GM18909 (cell line): ENCODE data around the gene CDH4.

Source experiments
- ATAC-seq: cut with Tn5 transposase; IDR thresholded peaks from one replicate; pipeline ENCODE4 v1.9.1; 2021; ENCODE audit warnings: mild to moderate bottlenecking; ENCODE audit not compliant: unreplicated experiment, poor library complexity

CDH4 gene

GRCh38 chr20:61299104-61299503 is 47.0 kb downstream of the CDH4 start:
- no peak for ATAC-seq

GRCh38 chr20:61299618-61300017 is 47.6 kb downstream of the CDH4 start:
- no peak for ATAC-seq

- no peak for ATAC-seq
These were observed 48.2 kb downstream of the CDH4 start for GRCh38 chr20:61300293-61300692.

- ATAC-seq, result no peak
These were observed 48.6 kb downstream of the CDH4 start for GRCh38 chr20:61300709-61301108.

DNA sequence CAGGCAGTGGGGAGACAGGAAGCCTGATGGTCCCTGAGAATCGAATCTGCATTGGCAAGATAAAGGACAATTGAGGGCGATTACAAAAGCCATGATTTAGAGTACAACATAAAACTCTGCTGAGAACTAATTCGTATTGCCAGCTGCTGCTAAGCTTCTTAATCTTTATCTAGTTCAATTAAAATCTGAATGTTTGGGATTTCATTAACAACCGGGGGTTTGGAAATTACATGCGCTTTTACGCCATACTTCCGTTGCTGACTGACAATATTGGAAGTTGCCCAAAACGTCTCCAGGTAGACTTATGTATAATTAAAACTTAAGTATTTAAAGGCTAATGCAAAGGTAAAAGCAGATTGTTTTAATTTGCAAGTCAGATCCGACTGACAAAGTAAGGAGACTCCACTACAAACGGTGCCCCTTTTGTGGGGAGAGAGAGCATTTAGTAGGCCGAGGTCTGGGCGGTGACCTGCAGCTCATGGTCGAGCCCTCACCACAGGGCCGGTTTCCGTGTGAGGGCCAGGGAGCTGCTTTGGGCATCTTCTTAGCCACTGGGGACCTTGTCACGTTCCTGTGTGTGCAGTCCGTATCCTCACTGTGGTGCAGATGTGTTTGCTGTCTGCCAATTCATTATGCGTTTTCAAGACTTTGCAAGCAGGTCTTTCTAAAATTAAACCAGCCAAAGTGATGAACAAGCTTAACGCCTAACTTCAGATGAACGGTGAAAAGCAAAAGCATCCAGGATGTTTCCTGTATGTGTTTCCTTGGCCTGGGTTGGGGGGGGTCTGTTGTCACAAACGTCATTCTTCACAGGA is 49.9 kb downstream of the CDH4 start:
- ATAC-seq, result no peak

DNA sequence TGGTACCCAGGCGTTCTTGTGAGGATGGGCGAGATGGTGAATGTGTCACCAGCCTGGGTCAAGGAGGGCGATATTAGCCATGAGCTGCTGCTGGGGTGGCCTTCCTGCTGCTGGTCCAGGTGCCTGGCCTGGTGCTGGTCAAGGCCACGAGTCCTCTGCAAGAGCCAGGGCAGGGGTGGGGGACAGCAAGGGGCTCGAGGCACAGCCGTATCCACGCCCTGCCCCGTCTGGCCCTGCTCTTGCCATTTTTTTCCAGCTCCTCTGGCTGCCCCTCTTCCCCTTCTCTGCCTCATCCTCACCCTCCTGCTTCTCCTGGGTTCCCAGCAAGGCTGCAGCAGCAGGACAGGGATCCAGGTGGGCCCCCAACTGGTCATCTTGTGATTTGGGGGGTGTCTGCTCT is 51.2 kb downstream of the CDH4 start:
- no peak for ATAC-seq

GRCh38 chr20:61303675-61304074 is 51.6 kb downstream of the CDH4 start:
- ATAC-seq, result no peak

DNA sequence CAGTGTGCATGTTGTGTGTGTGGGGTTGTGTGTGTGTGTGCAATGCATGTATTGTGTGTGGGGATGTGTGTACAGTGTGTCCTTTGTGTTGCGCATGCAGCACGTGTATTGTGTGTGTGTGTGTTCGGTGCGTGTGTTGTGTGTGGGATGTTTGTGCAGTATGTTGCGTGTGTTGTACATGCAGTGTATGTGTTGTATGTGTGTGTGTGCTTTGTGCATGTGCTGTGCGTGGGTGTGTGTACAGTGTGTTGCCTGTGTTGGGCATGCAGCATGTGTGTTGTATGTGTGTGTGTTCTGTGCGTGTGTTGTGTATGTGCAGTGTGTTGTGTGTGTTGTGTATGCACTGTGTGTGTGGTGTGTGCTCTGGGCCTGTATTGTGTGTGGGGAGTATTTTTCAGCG is 52.7 kb downstream of the CDH4 start:
- ATAC-seq, result no peak

DNA sequence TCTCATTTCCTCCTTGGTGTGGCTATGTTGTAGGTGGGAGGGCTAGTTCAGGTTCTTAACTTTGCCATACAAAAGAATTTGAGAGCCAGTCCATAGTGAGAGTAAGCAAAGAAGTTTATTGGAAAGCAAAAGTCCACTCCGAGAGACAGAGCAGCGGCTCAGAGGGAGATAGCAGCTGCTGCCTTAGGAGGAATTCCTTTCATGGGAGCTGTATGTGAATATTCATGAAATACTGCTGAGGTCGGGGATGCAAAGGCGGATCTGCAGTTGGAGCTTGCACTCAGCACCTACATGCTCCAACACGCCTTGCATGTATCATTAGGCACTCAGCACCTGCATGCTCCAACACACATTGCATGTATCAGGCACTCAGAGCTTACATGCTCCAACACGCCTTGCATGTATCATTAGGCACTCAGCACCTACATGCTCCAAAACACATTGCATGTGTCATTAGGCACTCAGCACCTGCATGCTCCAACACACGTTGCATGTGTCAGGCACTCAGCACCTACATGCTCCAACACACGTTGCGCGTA is 54.9 kb downstream of the CDH4 start:
- no peak for ATAC-seq

GRCh38 chr20:61307686-61308476 is 55.8 kb downstream of the CDH4 start:
- ATAC-seq, result no peak

DNA sequence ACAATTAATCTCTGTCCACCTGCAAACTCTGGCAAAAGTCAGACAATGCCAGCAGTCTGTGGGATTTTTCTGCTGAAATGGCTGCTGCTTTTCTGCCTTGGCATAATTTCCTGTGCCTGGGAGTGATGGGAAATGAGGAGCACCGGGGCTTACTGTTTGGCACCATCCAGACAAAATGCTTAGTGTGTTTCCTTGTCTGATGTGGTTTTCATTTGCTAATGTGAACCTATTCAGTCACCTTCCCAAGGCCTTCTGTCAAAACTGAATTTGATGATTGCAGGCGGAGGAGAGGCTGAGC is 56.4 kb downstream of the CDH4 start:
- no peak for ATAC-seq

DNA sequence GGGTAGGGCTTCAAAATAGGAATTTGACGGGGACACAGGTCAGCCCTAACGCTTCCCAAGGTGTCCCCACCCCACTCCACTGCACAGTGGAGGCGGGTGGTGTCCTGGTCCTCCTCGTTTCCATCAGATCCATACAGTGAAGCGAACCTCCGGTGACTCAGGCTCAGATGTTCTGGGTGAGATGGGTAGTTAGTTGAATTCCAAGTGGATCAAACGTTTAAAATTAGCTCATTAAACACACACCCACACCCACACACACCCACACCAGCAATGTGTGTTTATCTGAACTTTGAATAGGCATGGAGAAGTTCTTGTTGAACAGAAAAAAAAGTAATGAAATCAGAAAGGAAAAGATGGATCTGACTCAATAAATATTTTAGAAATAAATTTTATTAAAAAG is 58.9 kb downstream of the CDH4 start:
- ATAC-seq, result no peak

DNA sequence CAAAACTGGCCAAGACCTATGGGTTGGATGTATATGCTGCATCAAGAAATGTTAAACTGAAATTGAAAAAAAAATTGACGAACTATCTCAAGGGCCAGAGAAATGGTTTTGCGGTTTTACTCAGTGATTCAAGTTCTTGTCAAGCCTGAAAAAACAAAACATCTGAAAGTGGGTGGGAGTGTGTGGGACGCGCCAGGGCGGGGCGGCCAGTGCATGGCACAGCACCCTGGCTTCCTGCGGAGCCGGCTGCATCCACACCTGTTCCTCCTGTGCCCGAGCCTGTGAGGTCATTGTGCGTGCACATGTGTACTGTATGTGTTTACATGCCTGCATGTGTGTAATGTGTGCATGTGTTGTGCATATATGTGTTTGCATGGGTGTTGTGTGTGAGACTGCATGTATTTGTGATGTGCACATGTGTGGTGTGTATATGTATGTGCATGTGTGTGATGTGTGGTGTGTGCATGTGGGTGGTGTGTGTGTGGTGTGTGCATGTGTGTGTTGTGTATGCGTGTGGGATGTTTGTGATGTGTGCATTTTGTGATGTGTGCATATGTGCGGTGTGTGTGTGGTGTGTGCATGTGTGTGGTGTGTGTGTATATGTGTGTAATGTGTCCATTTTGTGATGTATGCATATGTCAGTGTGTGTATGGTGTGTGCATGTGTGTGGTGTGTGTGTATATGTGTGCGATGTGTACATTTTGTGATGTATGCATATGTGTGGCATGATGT is 59.8 kb downstream of the CDH4 start:
- ATAC-seq, result no peak

GRCh38 chr20:61312925-61313324 is 60.9 kb downstream of the CDH4 start:
- no peak for ATAC-seq

- ATAC-seq, result no peak
These were observed 61.3 kb downstream of the CDH4 start for GRCh38 chr20:61313396-61313795.

- no peak for ATAC-seq
These were observed 62.4 kb downstream of the CDH4 start for GRCh38 chr20:61314326-61315010.

DNA sequence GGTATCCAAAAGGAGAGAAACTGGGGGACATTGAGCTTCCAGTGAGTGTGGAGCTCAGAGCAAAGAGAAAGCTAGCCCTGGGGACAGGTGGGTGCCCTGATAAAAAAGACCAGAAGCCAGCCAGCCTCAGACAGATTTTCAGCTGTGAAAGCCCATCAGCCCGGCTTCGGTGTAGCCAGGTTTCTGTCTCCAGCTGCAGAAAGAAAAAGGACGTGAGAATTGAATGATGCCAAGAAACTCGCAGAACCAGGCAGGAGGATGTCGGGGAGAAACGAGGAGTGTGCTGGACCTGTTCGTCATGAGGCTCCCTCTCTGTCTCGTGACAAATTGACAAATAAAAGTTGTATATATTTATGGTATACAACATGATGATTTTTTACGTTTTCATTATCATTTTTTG is 63.3 kb downstream of the CDH4 start:
- ATAC-seq, result no peak

GRCh38 chr20:61316346-61316745 is 64.3 kb downstream of the CDH4 start:
- no peak for ATAC-seq

GRCh38 chr20:61317966-61318530 is 66.0 kb downstream of the CDH4 start:
- ATAC-seq, result no peak
